Measurements from ENCODE around the gene PPME1. TPM values are rescaled to one million over a fixed set of nuclear protein-coding genes. Genes with fewer than 3 reads are reported as not detected.
A peak's percentile ranks its signal among the peaks of the same experiment; 100 is the strongest.

The PPME1 gene
- total RNA-seq, 2 donors from 2014 or later: 15.3 to 17.8 TPM

GRCh38 chr11:74256378-74257133, 85.5 kb downstream of the PPME1 start:
- DNase-seq (no peak), ATAC-seq (no peak)
- Mint-ChIP-seq H3K27ac (no peak overlapping the region), H3K4me3 (no peak overlapping the region), H3K36me3 (ENCODE audit: low read depth) (peaks cover 12% of the 10 kb centered on the region), H3K27me3 (no peaks in the 10 kb centered on the region), H3K4me1 (peaks cover 6% of the 10 kb centered on the region)
- no peaks in the 10 kb centered on the region for H3K9me3 ChIP-seq (ENCODE audit: control insufficient read depth, low read length, poor library complexity, severe bottlenecking)

DNA sequence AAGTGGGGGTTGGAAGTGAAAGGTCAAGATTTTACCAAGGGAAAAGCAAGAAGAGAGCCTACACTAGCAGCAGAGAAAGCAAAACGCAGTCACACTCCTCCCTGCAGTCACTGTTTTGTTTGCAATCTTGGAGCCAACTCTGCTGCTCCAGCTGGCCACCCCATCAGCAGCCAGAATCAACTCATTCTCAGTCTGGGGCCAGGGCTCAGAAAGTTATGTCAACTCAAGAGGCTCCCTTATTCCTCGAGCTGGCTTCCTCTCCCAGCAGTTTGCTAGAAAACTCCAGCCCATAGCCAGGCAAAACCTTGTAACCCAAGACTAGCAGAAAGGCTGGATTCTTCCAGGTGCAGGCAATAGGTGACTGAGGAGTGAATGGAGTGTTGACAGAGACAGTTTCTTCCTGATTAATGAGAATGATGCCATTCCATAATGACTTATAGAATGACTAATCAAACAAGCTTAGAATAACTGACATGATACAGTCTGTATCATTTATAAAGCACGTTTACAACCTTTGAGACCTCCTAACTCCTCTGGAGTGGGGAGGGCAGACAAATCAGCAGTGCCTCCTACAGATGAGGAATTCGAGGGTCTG, 87.0 kb downstream of the PPME1 start:
- DNase-seq (no peak), ATAC-seq (no peak)
- Mint-ChIP-seq H3K36me3 (ENCODE audit: low read depth) (peaks cover 12% of the 10 kb centered on the region), H3K27me3 (peaks cover 11% of the 10 kb centered on the region), H3K4me1 (peaks cover 6% of the 10 kb centered on the region), H3K4me3 (no peak overlapping the region), H3K27ac (peak overlapping the region; percentile 4)
- no peaks in the 10 kb centered on the region for H3K9me3 ChIP-seq (ENCODE audit: control insufficient read depth, low read length, poor library complexity, severe bottlenecking)

GRCh38 chr11:74262725-74263124, 91.6 kb downstream of the PPME1 start:
- Mint-ChIP-seq H3K36me3 (ENCODE audit: low read depth) (peaks cover 3% of the 10 kb centered on the region), H3K27me3 (peaks cover 22% of the 10 kb centered on the region), H3K4me1 (peaks cover 6% of the 10 kb centered on the region), H3K4me3 (no peak overlapping the region), H3K27ac (no peak overlapping the region)
- no peak for DNase-seq
- no peak for ATAC-seq
- H3K9me3 ChIP-seq (ENCODE audit: control insufficient read depth, low read length, poor library complexity, severe bottlenecking): no peaks in the 10 kb centered on the region

DNA sequence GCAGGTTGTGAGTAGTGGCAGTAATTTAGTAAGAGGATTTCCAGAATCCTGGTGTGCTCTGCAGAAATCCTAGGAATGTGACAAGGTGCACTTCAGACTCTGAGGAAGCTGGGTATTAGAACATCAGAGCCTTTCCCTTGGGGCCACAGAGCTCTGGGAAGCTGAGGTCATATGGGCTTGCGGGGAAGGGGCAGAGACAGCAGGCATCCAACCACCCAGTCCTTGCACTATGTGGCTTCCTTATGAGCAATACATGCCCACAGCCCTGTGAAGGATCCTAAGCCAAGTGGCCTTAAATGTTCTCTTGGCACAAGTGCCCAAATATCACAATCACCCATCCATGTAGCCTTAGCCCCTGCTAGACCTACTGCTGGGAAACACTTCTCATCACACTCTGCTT, 94.2 kb downstream of the PPME1 start:
- no peak overlapping the region for H3K4me3 Mint-ChIP-seq
- H3K27ac Mint-ChIP-seq: no peak overlapping the region
- peaks cover 26% of the 10 kb centered on the region for H3K4me1 Mint-ChIP-seq
- no peaks in the 10 kb centered on the region for H3K9me3 ChIP-seq (ENCODE audit: control insufficient read depth, low read length, poor library complexity, severe bottlenecking)
- DNase-seq: no peak
- H3K27me3 Mint-ChIP-seq: peaks cover 44% of the 10 kb centered on the region
- ATAC-seq: no peak
- H3K36me3 Mint-ChIP-seq (ENCODE audit: low read depth): peaks cover 3% of the 10 kb centered on the region

- DNase-seq (no peak), ATAC-seq (no peak)
- Mint-ChIP-seq H3K27ac (no peak overlapping the region), H3K36me3 (ENCODE audit: low read depth) (no peaks in the 10 kb centered on the region), H3K4me1 (peaks cover 26% of the 10 kb centered on the region), H3K27me3 (peaks cover 59% of the 10 kb centered on the region), H3K4me3 (no peak overlapping the region)
- no peaks in the 10 kb centered on the region for H3K9me3 ChIP-seq (ENCODE audit: control insufficient read depth, low read length, poor library complexity, severe bottlenecking)
Observed at GRCh38 chr11:74267014-74267413, 95.9 kb downstream of the PPME1 start.

GRCh38 chr11:74268456-74268855, 97.4 kb downstream of the PPME1 start:
- DNase-seq (no peak), ATAC-seq (no peak)
- no peaks in the 10 kb centered on the region for H3K9me3 ChIP-seq (ENCODE audit: control insufficient read depth, low read length, poor library complexity, severe bottlenecking)
- peak overlapping the region; percentile 27 for H3K27ac Mint-ChIP-seq
- no peaks in the 10 kb centered on the region for H3K36me3 Mint-ChIP-seq (ENCODE audit: low read depth)
- H3K27me3 Mint-ChIP-seq: peaks cover 58% of the 10 kb centered on the region
- H3K4me3 Mint-ChIP-seq: no peak overlapping the region
- H3K4me1 Mint-ChIP-seq: peaks cover 28% of the 10 kb centered on the region

DNA sequence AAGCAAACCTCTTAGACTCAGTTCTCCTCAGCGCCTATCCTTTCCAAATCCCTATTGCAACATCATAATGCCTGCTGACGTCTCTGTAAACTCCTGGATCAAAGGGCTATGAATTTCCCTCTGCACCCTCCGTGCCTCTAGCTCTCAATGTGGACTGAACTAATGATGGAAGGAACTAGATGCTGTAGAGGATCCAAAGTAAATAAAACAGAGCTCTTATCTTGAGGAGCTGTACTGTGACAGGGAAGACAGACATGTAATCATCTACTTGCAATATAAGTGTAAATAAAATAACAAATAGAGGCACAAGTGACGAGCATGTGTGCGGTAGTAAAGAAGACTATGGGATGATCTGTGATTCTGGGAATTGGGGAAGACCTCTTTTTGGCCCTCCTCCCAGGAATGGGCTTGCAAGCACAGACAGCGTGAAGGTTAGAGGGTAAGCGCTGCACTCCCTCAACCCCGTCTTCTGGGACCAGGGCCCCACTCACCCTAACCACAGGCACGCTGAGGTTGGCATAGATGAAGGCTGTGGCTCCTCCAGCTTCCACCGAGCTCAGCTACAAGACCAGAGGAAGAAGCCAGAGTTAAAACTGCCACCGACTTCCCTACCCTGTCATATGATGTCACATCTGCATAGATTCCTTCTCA, 98.2 kb downstream of the PPME1 start:
- peaks cover 28% of the 10 kb centered on the region for H3K4me1 Mint-ChIP-seq
- ATAC-seq (peak; percentile 81), DNase-seq (no peak)
- no peak overlapping the region for H3K4me3 Mint-ChIP-seq
- no peaks in the 10 kb centered on the region for H3K36me3 Mint-ChIP-seq (ENCODE audit: low read depth)
- H3K27ac Mint-ChIP-seq: peak overlapping the region; percentile 27
- H3K27me3 Mint-ChIP-seq: peaks cover 61% of the 10 kb centered on the region
- H3K9me3 ChIP-seq (ENCODE audit: control insufficient read depth, low read length, poor library complexity, severe bottlenecking): no peaks in the 10 kb centered on the region

DNA sequence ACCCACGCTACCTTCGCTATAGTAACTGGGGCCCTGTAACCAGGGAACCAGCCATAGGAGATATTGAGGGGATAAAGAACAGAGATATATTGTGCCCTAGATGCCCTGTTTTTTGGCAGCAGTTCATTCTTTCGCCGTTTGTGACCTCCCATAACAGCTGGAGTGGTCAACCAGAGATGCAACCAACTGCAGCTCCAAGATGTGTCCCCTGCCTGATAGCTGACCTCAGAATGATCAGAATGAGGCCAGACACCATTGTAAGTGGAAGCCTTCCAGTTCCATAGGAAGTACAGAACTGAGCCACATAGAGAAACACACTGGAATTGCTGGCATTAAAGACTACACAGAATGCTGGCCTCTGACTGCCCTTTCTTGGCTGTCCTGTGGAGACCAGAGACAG, 101.2 kb downstream of the PPME1 start:
- DNase-seq (no peak), ATAC-seq (no peak)
- Mint-ChIP-seq H3K36me3 (ENCODE audit: low read depth) (no peaks in the 10 kb centered on the region), H3K4me1 (peaks cover 25% of the 10 kb centered on the region), H3K4me3 (no peak overlapping the region), H3K27ac (no peak overlapping the region), H3K27me3 (peaks cover 81% of the 10 kb centered on the region)
- no peaks in the 10 kb centered on the region for H3K9me3 ChIP-seq (ENCODE audit: control insufficient read depth, low read length, poor library complexity, severe bottlenecking)

DNA sequence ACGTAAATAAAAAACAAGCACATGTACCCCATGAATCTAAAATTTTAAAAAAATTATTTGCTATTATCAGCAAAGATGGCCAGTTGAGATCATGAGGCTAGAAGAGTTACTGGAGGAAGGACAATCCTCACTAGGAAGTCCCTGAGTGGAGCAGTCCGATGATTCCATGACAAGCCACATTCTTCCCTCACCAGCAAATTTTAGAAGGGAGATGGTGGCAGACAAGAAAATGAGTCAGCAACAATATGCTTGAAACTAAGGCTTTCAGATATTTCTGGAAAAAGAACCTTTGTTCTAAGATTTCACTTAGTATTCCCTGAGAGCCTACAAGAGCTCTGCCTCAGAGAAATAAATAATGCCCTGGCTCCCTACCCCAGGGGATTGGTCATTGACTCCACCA, 105.5 kb downstream of the PPME1 start:
- Mint-ChIP-seq H3K27me3 (peaks cover 60% of the 10 kb centered on the region), H3K27ac (no peak overlapping the region), H3K4me1 (peaks cover 2% of the 10 kb centered on the region), H3K36me3 (ENCODE audit: low read depth) (no peaks in the 10 kb centered on the region), H3K4me3 (no peak overlapping the region)
- no peaks in the 10 kb centered on the region for H3K9me3 ChIP-seq (ENCODE audit: control insufficient read depth, low read length, poor library complexity, severe bottlenecking)
- ATAC-seq (no peak), DNase-seq (no peak)

GRCh38 chr11:74278103-74278502, 107.0 kb downstream of the PPME1 start:
- H3K4me1 Mint-ChIP-seq: no peaks in the 10 kb centered on the region
- H3K27me3 Mint-ChIP-seq: peaks cover 47% of the 10 kb centered on the region
- no peak overlapping the region for H3K4me3 Mint-ChIP-seq
- no peaks in the 10 kb centered on the region for H3K9me3 ChIP-seq (ENCODE audit: control insufficient read depth, low read length, poor library complexity, severe bottlenecking)
- H3K27ac Mint-ChIP-seq: no peak overlapping the region
- no peaks in the 10 kb centered on the region for H3K36me3 Mint-ChIP-seq (ENCODE audit: low read depth)
- no peak for ATAC-seq
- DNase-seq: no peak

DNA sequence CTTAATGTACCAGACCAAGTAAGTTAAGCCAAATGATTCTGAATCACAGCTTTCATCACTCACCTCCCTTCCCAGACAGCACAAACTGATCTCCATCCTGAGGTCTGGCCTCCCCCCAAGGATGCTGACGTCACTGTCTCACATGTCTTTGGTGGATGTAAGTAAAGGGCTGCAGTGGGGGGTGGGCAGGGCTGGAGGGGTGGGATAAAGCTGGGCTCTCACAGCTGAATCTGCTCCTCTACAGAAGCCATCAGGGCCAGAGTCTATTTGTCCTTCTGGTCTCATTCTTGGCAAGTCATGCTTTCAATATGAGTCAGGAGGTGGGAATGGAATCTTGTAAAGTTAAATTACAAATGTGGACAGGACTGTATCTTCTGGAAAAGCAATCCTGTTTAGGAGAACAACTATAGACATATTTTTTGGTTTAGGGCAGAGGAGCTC, 107.7 kb downstream of the PPME1 start:
- ATAC-seq: no peak
- H3K4me3 Mint-ChIP-seq: no peak overlapping the region
- no peak overlapping the region for H3K27ac Mint-ChIP-seq
- DNase-seq: no peak
- H3K36me3 Mint-ChIP-seq (ENCODE audit: low read depth): no peaks in the 10 kb centered on the region
- H3K4me1 Mint-ChIP-seq: no peaks in the 10 kb centered on the region
- peaks cover 43% of the 10 kb centered on the region for H3K27me3 Mint-ChIP-seq
- H3K9me3 ChIP-seq (ENCODE audit: control insufficient read depth, low read length, poor library complexity, severe bottlenecking): no peaks in the 10 kb centered on the region

- Mint-ChIP-seq H3K4me1 (no peaks in the 10 kb centered on the region), H3K27ac (no peak overlapping the region)
- ATAC-seq: no peak
Observed at GRCh38 chr11:74279256-74279655, 108.2 kb downstream of the PPME1 start.

DNA sequence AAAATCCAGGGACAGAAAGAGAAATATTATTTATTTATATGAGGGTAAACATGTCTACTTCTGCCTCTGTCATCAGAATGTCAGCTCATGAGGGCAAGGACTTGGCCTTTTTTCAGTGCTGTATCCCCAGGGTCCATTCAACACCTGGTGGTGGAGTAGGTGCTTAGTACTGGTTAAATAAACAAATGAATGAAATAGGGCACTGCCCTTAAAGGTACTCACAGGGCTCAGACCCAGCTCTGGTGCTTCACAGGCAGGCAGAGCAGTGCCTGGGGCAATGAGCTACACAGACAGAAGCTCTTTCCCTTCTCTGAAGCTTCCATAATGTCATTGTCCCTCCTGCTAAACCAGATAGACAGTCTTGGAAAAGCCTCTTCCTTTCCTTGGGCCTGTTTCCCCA, 109.4 kb downstream of the PPME1 start:
- H3K9me3 ChIP-seq (ENCODE audit: control insufficient read depth, low read length, poor library complexity, severe bottlenecking): no peaks in the 10 kb centered on the region
- Mint-ChIP-seq H3K27ac (no peak overlapping the region), H3K4me3 (no peak overlapping the region), H3K27me3 (peaks cover 29% of the 10 kb centered on the region), H3K36me3 (ENCODE audit: low read depth) (peaks cover under 1% of the 10 kb centered on the region), H3K4me1 (no peaks in the 10 kb centered on the region)
- ATAC-seq (no peak), DNase-seq (no peak)

More at GRCh38 chr11:74279256-74279655, 108.2 kb downstream of the PPME1 start:
- H3K27me3 Mint-ChIP-seq: peaks cover 39% of the 10 kb centered on the region
- H3K36me3 Mint-ChIP-seq (ENCODE audit: low read depth): no peaks in the 10 kb centered on the region
- H3K4me3 Mint-ChIP-seq: no peak overlapping the region
- DNase-seq: no peak
- H3K9me3 ChIP-seq (ENCODE audit: control insufficient read depth, low read length, poor library complexity, severe bottlenecking): no peaks in the 10 kb centered on the region
